Coronary artery (tissue), 2 donors: ENCODE results near the gene PDPK1.

Experiments
- DNase-seq: peaks from one replicate; pipeline ENCODE4 v3.0.0-alpha.2; 2017; ENCODE audit warnings: low spot score
- H3K27ac ChIP-seq, 2 donors: fragments of 200-600 bp; sonication (generic); one replicate each; pipeline ENCODE4 v1.5.1; 2016 to 2019
- H3K4me3 ChIP-seq: fragments of 200-600 bp; sonication (generic); 2 replicates; pipeline ENCODE4 v1.5.1; 2016; ENCODE audit warnings: mild to moderate bottlenecking, moderate library complexity
- TF ChIP-seq, protein P1 (sequence below): fragments of 200-600 bp; sonication (generic); IDR thresholded peaks from one replicate; pipeline ENCODE4 v1.5.1; 2019; ENCODE audit warnings: antibody characterized with exemption

The PDPK1 gene

DNA sequence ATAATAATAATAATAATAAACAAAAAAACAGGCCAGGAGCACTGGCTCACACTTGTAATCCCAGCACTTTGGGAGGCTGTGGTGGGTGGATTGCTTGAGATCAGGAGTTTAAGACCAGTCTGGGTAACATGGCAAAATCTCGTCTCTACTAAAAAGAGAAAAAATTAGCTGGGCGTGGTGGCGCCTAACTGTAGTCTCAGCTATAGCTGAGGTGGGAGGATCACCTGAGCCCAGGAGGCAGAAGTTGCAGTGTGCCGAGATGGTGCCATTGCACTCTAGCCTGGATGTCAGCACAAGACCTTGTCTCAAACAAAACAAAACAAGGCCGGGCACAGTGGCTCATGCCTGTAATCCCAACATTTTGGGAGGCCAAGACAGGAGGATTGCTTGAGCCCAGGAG lies 42.8 kb upstream of the PDPK1 start:
- H3K27ac ChIP-seq = no peak overlapping the region
- TF ChIP-seq, protein P1, sequence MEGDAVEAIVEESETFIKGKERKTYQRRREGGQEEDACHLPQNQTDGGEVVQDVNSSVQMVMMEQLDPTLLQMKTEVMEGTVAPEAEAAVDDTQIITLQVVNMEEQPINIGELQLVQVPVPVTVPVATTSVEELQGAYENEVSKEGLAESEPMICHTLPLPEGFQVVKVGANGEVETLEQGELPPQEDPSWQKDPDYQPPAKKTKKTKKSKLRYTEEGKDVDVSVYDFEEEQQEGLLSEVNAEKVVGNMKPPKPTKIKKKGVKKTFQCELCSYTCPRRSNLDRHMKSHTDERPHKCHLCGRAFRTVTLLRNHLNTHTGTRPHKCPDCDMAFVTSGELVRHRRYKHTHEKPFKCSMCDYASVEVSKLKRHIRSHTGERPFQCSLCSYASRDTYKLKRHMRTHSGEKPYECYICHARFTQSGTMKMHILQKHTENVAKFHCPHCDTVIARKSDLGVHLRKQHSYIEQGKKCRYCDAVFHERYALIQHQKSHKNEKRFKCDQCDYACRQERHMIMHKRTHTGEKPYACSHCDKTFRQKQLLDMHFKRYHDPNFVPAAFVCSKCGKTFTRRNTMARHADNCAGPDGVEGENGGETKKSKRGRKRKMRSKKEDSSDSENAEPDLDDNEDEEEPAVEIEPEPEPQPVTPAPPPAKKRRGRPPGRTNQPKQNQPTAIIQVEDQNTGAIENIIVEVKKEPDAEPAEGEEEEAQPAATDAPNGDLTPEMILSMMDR = no peak
- H3K4me3 ChIP-seq = no peak overlapping the region
- no peak for DNase-seq

DNA sequence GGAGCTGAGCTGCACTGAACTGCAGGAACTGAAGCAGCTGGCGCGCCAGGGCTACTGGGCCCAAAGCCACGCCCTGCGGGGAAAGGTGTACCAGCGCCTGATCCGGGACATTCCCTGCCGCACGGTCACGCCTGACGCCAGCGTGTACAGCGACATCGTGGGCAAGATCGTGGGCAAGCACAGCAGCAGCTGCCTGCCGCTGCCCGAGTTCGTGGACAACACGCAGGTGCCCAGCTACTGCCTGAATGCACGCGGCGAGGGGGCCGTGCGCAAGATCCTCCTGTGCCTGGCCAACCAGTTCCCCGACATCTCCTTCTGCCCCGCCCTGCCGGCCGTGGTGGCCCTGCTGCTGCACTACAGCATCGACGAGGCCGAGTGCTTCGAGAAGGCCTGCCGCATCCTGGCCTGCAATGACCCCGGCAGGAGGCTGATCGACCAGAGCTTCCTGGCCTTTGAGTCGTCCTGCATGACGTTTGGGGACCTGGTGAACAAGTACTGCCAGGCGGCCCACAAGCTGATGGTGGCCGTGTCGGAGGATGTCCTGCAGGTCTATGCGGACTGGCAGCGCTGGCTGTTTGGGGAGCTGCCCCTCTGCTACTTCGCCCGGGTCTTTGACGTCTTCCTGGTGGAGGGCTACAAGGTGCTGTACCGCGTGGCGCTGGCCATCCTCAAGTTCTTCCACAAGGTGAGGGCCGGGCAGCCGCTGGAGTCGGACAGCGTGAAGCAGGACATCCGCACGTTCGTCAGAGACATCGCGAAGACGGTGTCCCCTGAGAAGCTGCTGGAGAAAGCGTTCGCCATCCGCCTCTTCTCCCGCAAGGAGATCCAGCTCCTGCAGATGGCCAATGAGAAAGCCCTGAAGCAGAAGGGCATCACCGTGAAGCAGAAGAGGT lies 41.4 kb upstream of the PDPK1 start:
- peak overlapping the region in 1 of 2 donors; percentile 13 for H3K27ac ChIP-seq
- H3K4me3 ChIP-seq = no peak overlapping the region
- no peak for DNase-seq
- TF ChIP-seq, protein P1 = no peak

DNA sequence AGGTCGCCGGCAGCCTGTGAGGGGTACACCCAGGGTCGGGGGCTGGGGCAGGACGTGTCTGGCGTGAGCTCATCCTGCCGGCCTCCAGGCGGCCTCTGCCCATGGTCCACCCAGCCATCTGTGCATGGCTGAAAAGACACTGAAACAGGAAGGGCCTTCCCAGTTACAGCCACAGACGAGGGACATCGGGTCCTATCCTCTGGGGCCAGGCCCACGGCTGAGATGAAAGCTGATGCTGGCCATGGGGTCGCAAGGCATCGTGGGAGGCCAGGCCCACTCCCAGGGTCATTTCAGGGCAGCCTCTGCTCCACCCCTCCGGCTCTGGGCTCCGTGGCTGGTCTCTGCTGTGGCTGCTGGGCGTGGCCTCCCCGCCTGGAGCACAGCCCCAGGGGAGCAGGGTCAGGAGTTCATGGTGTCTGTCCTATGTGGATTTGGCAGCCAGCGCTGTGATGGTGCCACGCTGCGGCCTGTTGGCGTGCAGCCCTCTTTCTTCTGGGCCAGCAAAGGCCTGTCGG lies 40.6 kb upstream of the PDPK1 start:
- Histone ChIP-seq H3K4me3 (no peak overlapping the region), H3K27ac (peak overlapping the region in 1 of 2 donors; percentile 13)
- no peak for DNase-seq
- TF ChIP-seq, protein P1 = no peak

DNA sequence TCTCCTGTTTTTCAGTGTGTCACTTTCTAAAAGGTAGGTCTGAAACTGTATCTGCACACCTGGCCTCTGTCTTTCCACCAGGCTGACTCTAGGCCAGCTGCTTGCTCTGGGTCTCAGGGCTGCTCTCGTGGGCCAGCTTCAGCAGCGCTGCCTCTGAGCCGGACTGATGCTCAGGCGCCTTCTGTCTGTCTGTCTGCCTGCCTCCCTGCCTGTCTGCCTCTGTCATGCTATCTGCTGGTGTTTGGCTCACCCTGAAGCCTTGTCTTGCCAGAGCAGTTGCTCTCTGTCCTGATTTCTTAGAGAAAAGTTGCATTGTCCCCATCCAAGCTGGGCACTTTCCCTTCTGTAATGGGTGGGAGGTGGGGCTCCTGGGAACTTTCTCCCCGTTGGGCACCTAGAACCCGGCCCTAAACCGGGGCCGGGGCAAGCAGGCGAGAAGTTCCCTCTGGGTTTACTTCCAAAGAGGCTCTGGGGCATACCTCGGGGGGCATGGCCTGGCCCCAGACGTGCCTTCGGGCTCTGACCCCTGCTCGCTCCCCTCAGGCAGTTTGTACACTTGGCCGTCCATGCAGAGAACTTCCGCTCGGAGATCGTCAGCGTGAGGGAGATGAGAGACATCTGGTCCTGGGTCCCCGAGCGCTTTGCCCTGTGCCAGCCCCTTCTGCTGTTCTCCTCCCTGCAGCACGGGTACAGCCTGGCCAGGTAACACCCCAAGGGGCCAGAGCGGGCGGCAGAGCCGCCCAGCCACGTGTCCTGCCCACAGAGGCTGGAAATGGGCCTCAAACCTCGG lies 39.9 kb upstream of the PDPK1 start:
- no peak overlapping the region for H3K4me3 ChIP-seq
- no peak overlapping the region for H3K27ac ChIP-seq
- TF ChIP-seq, protein P1 = no peak
- DNase-seq = no peak

DNA sequence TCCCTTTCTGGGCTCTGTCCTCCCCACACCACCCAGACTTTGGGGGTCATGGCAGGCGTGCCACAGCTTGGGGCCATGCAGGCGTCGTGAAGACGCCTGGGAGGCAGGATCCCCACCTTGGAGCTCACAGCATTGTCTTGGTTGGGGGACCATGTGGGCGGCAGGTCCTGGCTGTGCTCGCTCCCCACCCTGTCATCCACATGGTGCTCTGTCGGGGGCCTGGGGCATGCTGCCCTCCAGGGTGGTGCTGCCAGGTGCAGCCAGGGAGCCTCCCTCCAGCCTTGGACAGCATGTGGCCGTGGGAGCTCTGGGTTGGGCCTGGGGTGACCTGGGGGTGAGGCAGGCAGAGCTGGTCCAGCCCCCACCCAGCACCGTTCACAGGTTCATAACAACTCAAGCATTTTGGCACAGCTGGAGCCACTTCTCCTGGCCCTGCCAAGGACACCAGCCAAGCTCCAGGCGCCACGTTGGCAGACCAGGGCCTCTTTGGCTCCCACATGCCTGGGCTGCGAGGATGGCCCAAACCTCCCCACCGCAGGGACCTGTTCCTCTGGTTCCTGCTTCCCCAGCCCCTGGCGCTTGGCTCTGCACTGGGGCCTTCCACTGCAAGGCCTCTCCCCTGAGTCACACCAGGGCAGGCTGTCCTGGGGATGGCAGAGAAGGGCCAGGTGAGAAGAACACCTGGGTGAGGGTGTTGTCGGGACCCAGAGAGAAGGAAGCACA lies 39.1 kb upstream of the PDPK1 start:
- Histone ChIP-seq H3K4me3 (no peak overlapping the region), H3K27ac (no peak overlapping the region)
- TF ChIP-seq, protein P1 = no peak
- no peak for DNase-seq

DNA sequence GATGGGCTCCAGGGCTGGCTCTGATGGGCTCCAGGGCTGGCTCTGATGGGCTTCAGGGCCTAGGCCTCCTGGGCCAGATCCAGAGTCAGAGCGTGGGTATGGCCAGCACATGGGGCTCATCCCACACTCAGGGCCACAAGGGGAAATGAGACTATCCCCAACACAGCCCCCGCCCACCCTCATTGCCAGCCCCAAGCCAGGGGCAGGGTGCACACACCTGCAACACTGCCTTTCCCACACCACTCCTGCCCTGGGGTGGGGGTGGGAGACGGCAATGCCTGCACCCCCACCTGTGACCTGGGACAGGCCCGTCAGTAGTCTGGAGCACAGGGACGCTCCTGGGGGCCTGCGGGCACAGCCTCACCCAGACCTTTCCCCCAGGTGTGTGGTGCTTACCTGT lies 38.4 kb upstream of the PDPK1 start:
- no peak overlapping the region for H3K4me3 ChIP-seq
- no peak for DNase-seq
- H3K27ac ChIP-seq = no peak overlapping the region
- TF ChIP-seq, protein P1 = no peak
